ENCODE results near the gene GH2.
"Not testable (repeated sequence)": the region's sequence is repeated elsewhere in the genome, so short reads cannot be mapped to it uniquely, and the experiment has no call there.

Gene GH2

GRCh38 chr17:63873577-63873976 lies 8.2 kb downstream of the GH2 start, which contains the start of gene CSH2:
Gene CSH2 (minus strand): TSS chr17:63873677. CDS start chr17:63873614, 63 bp downstream.
- TF ChIP-seq NFIC (IDR thresholded peaks at IDR 0.05); REST (IDR thresholded peaks at IDR 0.05; ENCODE audit: low read depth); ZBTB7A (IDR thresholded peaks at IDR 0.05; ENCODE audit: low read depth): not testable (repeated sequence)

GRCh38 chr17:63859257-63859656 lies 22.5 kb downstream of the GH2 start:
- TF ChIP-seq FOXM1 (IDR thresholded peaks at IDR 0.05; ENCODE audit: borderline replicate concordance, low read depth) (no peak), CEBPB (IDR thresholded peaks at IDR 0.05) (no peak)

- no peak for TF ChIP-seq MAX (IDR thresholded peaks at IDR 0.05)
- no peak for TF ChIP-seq FOXM1 (IDR thresholded peaks at IDR 0.05; ENCODE audit: borderline replicate concordance, low read depth)
- TF ChIP-seq REST (IDR thresholded peaks at IDR 0.05; ENCODE audit: low read depth) = no peak
- TF ChIP-seq YY1 (IDR thresholded peaks at IDR 0.05; ENCODE audit: low read depth) = no peak
Observed at GRCh38 chr17:63855185-63855584, 26.6 kb downstream of the GH2 start.

- TF ChIP-seq CEBPB (IDR thresholded peaks at IDR 0.05) = no peak
- no peak for TF ChIP-seq TAF1 (IDR thresholded peaks at IDR 0.05; ENCODE audit: low read depth)
- TF ChIP-seq ZBTB7A (IDR thresholded peaks at IDR 0.05; ENCODE audit: low read depth) = no peak
- TF ChIP-seq TCF12 (IDR thresholded peaks at IDR 0.05; ENCODE audit: low read depth) = no peak
- no peak for TF ChIP-seq EGR1 (IDR thresholded peaks at IDR 0.05)
- TF ChIP-seq TEAD4 (IDR thresholded peaks at IDR 0.05) = no peak
- TF ChIP-seq EP300 (IDR thresholded peaks at IDR 0.05; ENCODE audit: borderline replicate concordance) = no peak
- TF ChIP-seq RAD21 (IDR thresholded peaks at IDR 0.05; ENCODE audit: low read depth) = no peak
- no peak for TF ChIP-seq REST (IDR thresholded peaks at IDR 0.05; ENCODE audit: low read depth)
- no peak for TF ChIP-seq USF1 (IDR thresholded peaks at IDR 0.05)
- no peak for TF ChIP-seq YY1 (IDR thresholded peaks at IDR 0.05; ENCODE audit: low read depth)
- no peak for TF ChIP-seq CREB1 (IDR thresholded peaks at IDR 0.05; ENCODE audit: low read depth)
- TF ChIP-seq NFIC (IDR thresholded peaks at IDR 0.05) = no peak
- TF ChIP-seq MAX (IDR thresholded peaks at IDR 0.05) = no peak
- no peak for TF ChIP-seq FOXM1 (IDR thresholded peaks at IDR 0.05; ENCODE audit: borderline replicate concordance, low read depth)
Observed at GRCh38 chr17:63854709-63855108, 27.0 kb downstream of the GH2 start.

- TF ChIP-seq EP300 (IDR thresholded peaks at IDR 0.05; ENCODE audit: borderline replicate concordance) (no peak), TAF1 (IDR thresholded peaks at IDR 0.05; ENCODE audit: low read depth) (no peak), EGR1 (IDR thresholded peaks at IDR 0.05) (no peak), CREB1 (IDR thresholded peaks at IDR 0.05; ENCODE audit: low read depth) (no peak)
Observed at GRCh38 chr17:63853260-63853659, 28.5 kb downstream of the GH2 start.

GRCh38 chr17:63850401-63850800 lies 31.3 kb downstream of the GH2 start:
- TF ChIP-seq YY1 (IDR thresholded peaks at IDR 0.05; ENCODE audit: low read depth) (no peak), TAF1 (IDR thresholded peaks at IDR 0.05; ENCODE audit: low read depth) (no peak), REST (IDR thresholded peaks at IDR 0.05; ENCODE audit: low read depth) (no peak), RAD21 (IDR thresholded peaks at IDR 0.05; ENCODE audit: low read depth) (no peak), ZBTB7A (IDR thresholded peaks at IDR 0.05; ENCODE audit: low read depth) (no peak), CREB1 (IDR thresholded peaks at IDR 0.05; ENCODE audit: low read depth) (no peak), FOXM1 (IDR thresholded peaks at IDR 0.05; ENCODE audit: borderline replicate concordance, low read depth) (no peak), EP300 (IDR thresholded peaks at IDR 0.05; ENCODE audit: borderline replicate concordance) (no peak), NFIC (IDR thresholded peaks at IDR 0.05) (no peak), CEBPB (IDR thresholded peaks at IDR 0.05) (no peak), TEAD4 (IDR thresholded peaks at IDR 0.05) (no peak), USF1 (IDR thresholded peaks at IDR 0.05) (no peak), MAX (IDR thresholded peaks at IDR 0.05) (no peak), EGR1 (IDR thresholded peaks at IDR 0.05) (no peak), TCF12 (IDR thresholded peaks at IDR 0.05; ENCODE audit: low read depth) (no peak)

Measured in Ishikawa (cell line).